A549 treated with ZK216348 at 1 μM for 4 hours (cell line): Measurements from ENCODE around the gene USP5. TPM values are rescaled to one million over a fixed set of nuclear protein-coding genes. Genes with fewer than 3 reads are reported as not detected.

ENCODE experiments used
- total RNA-seq: library from RNA; stranded (reverse); fragments of 200-300 nt; extraction: Qiagen RNA extraction; gene quantifications from 5 replicates; pipeline ENCODE4 v1.2.3, GENCODE V29; 2022; ENCODE audit warnings: low read depth

USP5 gene
- 76.4 to 97.4 TPM (median 80.0 TPM) in 5 replicates for total RNA-seq

GRCh38 chr12:6851921-6852650 is at the start of gene USP5:
TSS of gene USP5 (plus strand) at chr12:6852150. CDS start at chr12:6852180, 30 bp downstream.

GRCh38 chr12:6821591-6822425 is 30.1 kb upstream of the USP5 start, which contains the start of gene GPR162:
TSS of gene GPR162 (plus strand) at chr12:6821821. CDS start at chr12:6823899, 2,078 bp downstream.

GRCh38 chr12:6827982-6828780 is 23.8 kb upstream of the USP5 start, which contains the start of gene P3H3:
TSS of gene P3H3 (plus strand) at chr12:6828407. CDS start at chr12:6828441, 34 bp downstream.

GRCh38 chr12:6840761-6841515 is 11.0 kb upstream of the USP5 start, which contains the start of gene GNB3:
TSS of gene GNB3 (plus strand) at chr12:6840925. CDS start at chr12:6841288, 363 bp downstream.

GRCh38 chr12:6851153-6851920 is 613 bp upstream of the USP5 start, which contains the start of gene CDCA3:
TSS of gene CDCA3 (minus strand) at chr12:6851286. CDS start at chr12:6850952, 334 bp downstream.

GRCh38 chr12:6867413-6868210 is 15.7 kb downstream of the USP5 start, which contains the start of gene TPI1:
TSS of gene TPI1 (plus strand) at chr12:6867531. CDS start at chr12:6867567, 36 bp downstream.

GRCh38 chr12:6873094-6874014 is 21.4 kb downstream of the USP5 start, which contains the start of gene SPSB2:
TSS of gene SPSB2 (minus strand) at chr12:6873303. CDS start at chr12:6872901, 402 bp downstream.

GRCh38 chr12:6904280-6905276 is 52.6 kb downstream of the USP5 start, which contains the start of gene LRRC23:
TSS of gene LRRC23 (plus strand) at chr12:6904822. CDS start at chr12:6905634, 812 bp downstream.

GRCh38 chr12:6914246-6914946 is 62.4 kb downstream of the USP5 start, which contains the start of gene ENO2:
TSS of gene ENO2 (plus strand) at chr12:6914580. CDS start at chr12:6915833, 1,253 bp downstream.

Other genes with a start within 250 kb of the USP5 start
- gene CHD4, start 244.8 kb upstream of the USP5 start, total RNA-seq, result 60.1 to 82.5 TPM (median 69.6 TPM) in 5 replicates
- gene LPAR5, start 216.2 kb upstream of the USP5 start, total RNA-seq, result 0.42 to 1.1 TPM (median 0.76 TPM) in 5 replicates
- 0.29 to 0.48 TPM (median 0.38 TPM) in 4 of 5 replicates, not detected in the other for gene ACRBP, start 204.7 kb upstream of the USP5 start, total RNA-seq
- 11.3 to 18.6 TPM (median 14.4 TPM) in 5 replicates for gene ING4, start 189.0 kb upstream of the USP5 start, total RNA-seq
- 49.6 to 66.0 TPM (median 62.9 TPM) in 5 replicates for gene ZNF384, start 162.8 kb upstream of the USP5 start, total RNA-seq
- 0.68 to 1.3 TPM (median 0.97 TPM) in 5 replicates for gene PIANP, start 151.3 kb upstream of the USP5 start, total RNA-seq
- 46.4 to 60.7 TPM (median 58.3 TPM) in 5 replicates for gene COPS7A, start 128.1 kb upstream of the USP5 start, total RNA-seq
- 221 to 313 TPM (median 302 TPM) in 5 replicates for gene MLF2, start 99.0 kb upstream of the USP5 start, total RNA-seq
- gene PTMS, start 85.8 kb upstream of the USP5 start, total RNA-seq, result 687 to 1,137 TPM (median 1,048 TPM) in 5 replicates
- gene LAG3, start 79.6 kb upstream of the USP5 start, total RNA-seq, result 0.79 to 2.2 TPM (median 1.6 TPM) in 5 replicates
- gene CD4, start 62.6 kb upstream of the USP5 start, total RNA-seq, result not detected in 5 replicates
- gene GPR162, start 30.3 kb upstream of the USP5 start, total RNA-seq, result 0.39 to 0.87 TPM (median 0.56 TPM) in 5 replicates
- 14.2 to 32.8 TPM (median 27.5 TPM) in 5 replicates for gene P3H3, start 23.7 kb upstream of the USP5 start, total RNA-seq
- 2.1 to 2.7 TPM (median 2.3 TPM) in 5 replicates for gene GNB3, start 11.2 kb upstream of the USP5 start, total RNA-seq
- gene CDCA3, start 864 bp upstream of the USP5 start, total RNA-seq, result 68.4 to 85.8 TPM (median 72.7 TPM) in 5 replicates
- gene TPI1, start 15.4 kb downstream of the USP5 start, total RNA-seq, result 1,281 to 1,662 TPM (median 1,628 TPM) in 5 replicates
- gene SPSB2, start 21.2 kb downstream of the USP5 start, total RNA-seq, result 19.2 to 36.2 TPM (median 30.5 TPM) in 5 replicates
- 15.7 to 21.7 TPM (median 17.3 TPM) in 5 replicates for gene LRRC23, start 52.7 kb downstream of the USP5 start, total RNA-seq
- 32.7 to 43.8 TPM (median 41.2 TPM) in 5 replicates for gene ENO2, start 62.4 kb downstream of the USP5 start, total RNA-seq
- 36.6 to 87.8 TPM (median 83.1 TPM) in 5 replicates for gene ATN1, start 75.8 kb downstream of the USP5 start, total RNA-seq
- gene RNU7-1, start 91.7 kb downstream of the USP5 start, total RNA-seq, result not detected in 5 replicates
- gene C12orf57, start 91.9 kb downstream of the USP5 start, total RNA-seq, result 240 to 311 TPM (median 303 TPM) in 5 replicates
- 6.2 to 12.8 TPM (median 11.9 TPM) in 5 replicates for gene PTPN6, start 99.2 kb downstream of the USP5 start, total RNA-seq
- gene PHB2, start 118.5 kb downstream of the USP5 start, total RNA-seq, result 278 to 353 TPM (median 328 TPM) in 5 replicates
- gene EMG1, start 118.8 kb downstream of the USP5 start, total RNA-seq, result 55.9 to 81.9 TPM (median 61.3 TPM) in 5 replicates
- gene LPCAT3, start 166.3 kb downstream of the USP5 start, total RNA-seq, result 26.6 to 31.1 TPM (median 27.6 TPM) in 5 replicates
- 38.6 to 58.9 TPM (median 42.6 TPM) in 5 replicates for gene C1S, start 208.6 kb downstream of the USP5 start, total RNA-seq
- gene C1R, start 240.3 kb downstream of the USP5 start, total RNA-seq, result 26.6 to 41.9 TPM (median 28.4 TPM) in 5 replicates